ENCODE measurements around the gene MSH2.
"Not testable (repeated sequence)": the region's sequence is repeated elsewhere in the genome, so short reads cannot be mapped to it uniquely, and the experiment has no call there.

Gene MSH2

GRCh38 chr2:47484396-47484795 lies 81.4 kb downstream of the MSH2 start:
- DNase-seq (ENCODE audit: low read depth) = no peak

GRCh38 chr2:47485177-47485576 lies 82.2 kb downstream of the MSH2 start:
- DNase-seq (ENCODE audit: low read depth) = no peak

GRCh38 chr2:47485751-47486300 lies 82.9 kb downstream of the MSH2 start:
- no peak for DNase-seq (ENCODE audit: low read depth)

- peak; percentile 81 for DNase-seq (ENCODE audit: low read depth)
These were observed 84.0 kb downstream of the MSH2 start for GRCh38 chr2:47486841-47487497.

- no peak for DNase-seq (ENCODE audit: low read depth)
These were observed 84.5 kb downstream of the MSH2 start for GRCh38 chr2:47487498-47487875.

GRCh38 chr2:47488870-47489584 lies 86.1 kb downstream of the MSH2 start:
- no peak for DNase-seq (ENCODE audit: low read depth)

- DNase-seq (ENCODE audit: low read depth) = no peak
These were observed 87.5 kb downstream of the MSH2 start for GRCh38 chr2:47490406-47490805.

GRCh38 chr2:47493317-47494035 lies 90.5 kb downstream of the MSH2 start:
- DNase-seq (ENCODE audit: low read depth) = no peak

- DNase-seq (ENCODE audit: low read depth) = no peak
These were observed 91.5 kb downstream of the MSH2 start for GRCh38 chr2:47494267-47495130.

- DNase-seq (ENCODE audit: low read depth) = no peak
These were observed 95.0 kb downstream of the MSH2 start for GRCh38 chr2:47497843-47498460.

GRCh38 chr2:47499093-47499492 lies 96.1 kb downstream of the MSH2 start:
- DNase-seq (ENCODE audit: low read depth) = no peak

- DNase-seq (ENCODE audit: low read depth) = no peak
These were observed 96.8 kb downstream of the MSH2 start for GRCh38 chr2:47499621-47500309.

- no peak for DNase-seq (ENCODE audit: low read depth)
These were observed 98.6 kb downstream of the MSH2 start for GRCh38 chr2:47501374-47502200.

- DNase-seq (ENCODE audit: low read depth) = not testable (repeated sequence)
These were observed 99.5 kb downstream of the MSH2 start for GRCh38 chr2:47502498-47502897.

- DNase-seq (ENCODE audit: low read depth) = no peak
These were observed 100.6 kb downstream of the MSH2 start for GRCh38 chr2:47503481-47504070.

GRCh38 chr2:47504174-47504810 lies 101.3 kb downstream of the MSH2 start:
- DNase-seq (ENCODE audit: low read depth) = no peak

- DNase-seq (ENCODE audit: low read depth) = no peak
These were observed 103.1 kb downstream of the MSH2 start for GRCh38 chr2:47506024-47506423.

GRCh38 chr2:47506436-47506835 lies 103.5 kb downstream of the MSH2 start:
- DNase-seq (ENCODE audit: low read depth) = no peak

- DNase-seq (ENCODE audit: low read depth) = no peak
These were observed 105.1 kb downstream of the MSH2 start for GRCh38 chr2:47508080-47508479.
